Measurements from ENCODE around the gene SERBP1. TPM values are rescaled to one million over a fixed set of nuclear protein-coding genes. Genes with fewer than 3 reads are reported as not detected.
"Not testable (repeated sequence)": the region's sequence is repeated elsewhere in the genome, so short reads cannot be mapped to it uniquely, and the experiment has no call there.

SERBP1 gene
- total RNA-seq, 2 experiments from 2014 or later = 433 to 510 TPM

GRCh38 chr1:67408148-67408547, 22.1 kb downstream of the SERBP1 start:
- intact Hi-C loops (cut with DNase I, micrococcal nuclease) = loop anchor here (2.0 to 5.0 kb wide), 2 partner anchors 17 to 94 kb away; no protein-coding TSS in a partner anchor
- no peak overlapping the region for H3K4me3 Mint-ChIP-seq
- DNase-seq (no peak), ATAC-seq (no peak)
- H3K9me3 Mint-ChIP-seq (ENCODE audit: low read depth) = no peaks in the 10 kb centered on the region
- ChIA-PET CTCF (interaction anchor here (0.8 to 1.3 kb wide), 5 partner anchors 16 to 199 kb away, joined by 3 to 4 read pairs (median 3); no protein-coding TSS in a partner anchor), POLR2A (interaction anchor here (0.6 to 1.6 kb wide), 5 partner anchors 10 to 244 kb away, joined by 3 to 8 read pairs (median 3); no protein-coding TSS in a partner anchor)
- H3K4me1 Mint-ChIP-seq = peaks cover 16% of the 10 kb centered on the region
- H3K36me3 Mint-ChIP-seq (ENCODE audit: low read depth) = peaks cover 42% of the 10 kb centered on the region
- peak overlapping the region; percentile 59 for H3K27ac Mint-ChIP-seq
- H3K27me3 Mint-ChIP-seq = no peaks in the 10 kb centered on the region

DNA sequence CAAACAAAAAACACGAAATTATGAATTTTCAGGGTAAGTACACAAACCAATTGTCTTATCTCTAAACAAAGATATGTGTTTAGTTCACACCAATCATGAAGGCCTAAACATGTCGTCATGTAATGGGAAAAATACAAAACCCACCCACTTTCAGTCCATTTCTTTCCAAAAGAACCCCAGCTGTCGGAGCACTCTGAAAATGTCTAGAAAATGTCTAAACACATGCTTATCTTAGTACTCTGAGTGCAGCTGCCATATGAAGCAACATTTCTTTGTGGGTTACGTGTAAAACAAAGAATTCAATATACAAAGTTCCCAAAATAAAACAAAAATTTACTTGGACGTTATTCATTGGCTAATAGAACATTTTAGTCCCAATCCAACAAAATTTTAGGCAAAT, 22.7 kb downstream of the SERBP1 start:
- no peaks in the 10 kb centered on the region for H3K9me3 Mint-ChIP-seq (ENCODE audit: low read depth)
- no peak overlapping the region for H3K4me3 Mint-ChIP-seq
- no peaks in the 10 kb centered on the region for H3K27me3 Mint-ChIP-seq
- CTCF ChIA-PET = interaction anchor here (0.7 to 0.9 kb wide), 2 partner anchors 12 to 20 kb away, joined by 3 to 4 read pairs; no protein-coding TSS in a partner anchor
- no peak for DNase-seq
- peaks cover 39% of the 10 kb centered on the region for H3K36me3 Mint-ChIP-seq (ENCODE audit: low read depth)
- ATAC-seq = no peak
- intact Hi-C loops (cut with DNase I, micrococcal nuclease) = loop anchor here in 1 of 2 experiments (5.0 kb wide), 1 partner anchor 95 kb away; no protein-coding TSS in a partner anchor
- no peak overlapping the region for H3K27ac Mint-ChIP-seq
- peaks cover 16% of the 10 kb centered on the region for H3K4me1 Mint-ChIP-seq
- POLR2A ChIA-PET = no interaction called here

- CTCF ChIA-PET = interaction anchor here (0.8 kb wide), 1 partner anchor 192 kb away, joined by 5 read pairs; no protein-coding TSS in a partner anchor
- no peak for ATAC-seq
Measured at GRCh38 chr1:67405473-67406245, 24.5 kb downstream of the SERBP1 start.

DNA sequence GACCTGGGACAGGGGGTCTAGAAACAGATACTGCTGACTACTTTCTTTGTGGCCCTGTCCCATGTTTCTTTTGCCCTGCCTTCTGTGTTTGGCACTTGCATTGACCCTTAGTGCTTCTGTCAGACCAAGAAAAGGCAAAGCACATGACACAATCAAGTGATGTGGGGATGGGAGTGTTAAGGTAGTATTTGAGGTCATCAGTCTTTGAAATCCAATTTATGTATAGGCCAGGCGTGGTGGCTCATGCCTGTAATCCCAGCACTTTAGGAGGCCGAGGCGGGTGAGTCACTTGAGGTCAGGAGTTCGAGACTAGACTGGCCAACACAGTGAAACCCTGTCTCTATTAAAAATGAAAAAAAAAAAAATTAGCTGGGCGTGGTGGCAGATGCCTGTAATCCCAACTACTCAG, 26.0 kb downstream of the SERBP1 start:
- ATAC-seq (no peak), DNase-seq (no peak)
- Mint-ChIP-seq H3K9me3 (ENCODE audit: low read depth) (no peaks in the 10 kb centered on the region), H3K27ac (no peak overlapping the region), H3K27me3 (no peaks in the 10 kb centered on the region), H3K4me3 (no peak overlapping the region), H3K4me1 (peaks cover 19% of the 10 kb centered on the region), H3K36me3 (ENCODE audit: low read depth) (peaks cover 32% of the 10 kb centered on the region)
- ChIA-PET POLR2A (no interaction called here), CTCF (no interaction called here)
- intact Hi-C loops (cut with DNase I, micrococcal nuclease) = loop anchor here in 1 of 2 experiments (5.0 kb wide), 2 partner anchors 67 to 172 kb away; no protein-coding TSS in a partner anchor

More at GRCh38 chr1:67405473-67406245, 24.5 kb downstream of the SERBP1 start:
- Mint-ChIP-seq H3K36me3 (ENCODE audit: low read depth) (peaks cover 32% of the 10 kb centered on the region), H3K27ac (peak overlapping the region; percentile 23), H3K9me3 (ENCODE audit: low read depth) (no peaks in the 10 kb centered on the region), H3K4me1 (peaks cover 13% of the 10 kb centered on the region), H3K27me3 (no peaks in the 10 kb centered on the region), H3K4me3 (no peak overlapping the region)
- DNase-seq = no peak
- intact Hi-C loops (cut with DNase I, micrococcal nuclease) = loop anchor here in 1 of 2 experiments (5.0 kb wide), 1 partner anchor 97 kb away; no protein-coding TSS in a partner anchor
- POLR2A ChIA-PET = interaction anchor here (0.7 kb wide), 2 partner anchors 66 to 230 kb away, joined by 3 to 4 read pairs; no protein-coding TSS in a partner anchor

GRCh38 chr1:67401443-67401842, 28.8 kb downstream of the SERBP1 start:
- peaks cover 21% of the 10 kb centered on the region for H3K4me1 Mint-ChIP-seq
- POLR2A ChIA-PET = interaction anchor here (0.6 to 0.7 kb wide), 2 partner anchors 27 to 248 kb away, joined by 3 to 8 read pairs; no protein-coding TSS in a partner anchor

DNA sequence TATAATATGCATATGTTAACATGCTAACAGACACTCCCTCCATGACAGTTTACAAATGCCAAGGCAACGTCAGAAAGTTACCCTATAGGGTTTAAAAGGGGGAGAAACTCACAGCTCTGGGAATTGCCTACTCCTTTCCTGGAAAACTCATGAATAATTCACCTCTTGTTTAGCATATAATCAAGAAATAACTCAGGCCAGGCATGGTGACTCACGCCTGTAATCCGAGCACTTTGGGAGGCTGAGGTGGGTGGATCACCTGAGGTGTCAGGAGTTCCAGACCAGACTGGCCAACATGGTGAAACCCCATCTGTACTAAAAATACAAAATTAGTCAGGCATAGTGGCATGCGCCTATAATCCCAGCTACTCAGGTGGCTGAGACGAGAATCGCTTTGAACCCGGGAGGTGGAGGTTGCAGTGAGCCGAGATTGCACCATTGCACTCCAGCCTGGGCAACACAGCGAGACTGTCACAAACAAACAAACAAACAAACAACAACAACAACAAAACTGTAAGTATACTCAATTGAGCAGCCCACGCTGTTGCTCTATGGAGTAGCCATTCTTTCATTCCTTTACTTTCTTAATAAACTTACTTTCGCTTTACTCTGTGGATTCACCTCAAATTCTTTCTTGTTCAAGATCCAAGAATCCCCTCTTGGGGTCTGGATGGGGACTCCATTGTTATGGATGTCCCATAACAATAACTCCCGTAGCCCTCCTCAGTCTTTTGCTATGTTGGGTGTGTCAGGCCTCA, 30.0 kb downstream of the SERBP1 start:
- not testable (repeated sequence) for H3K4me3 Mint-ChIP-seq; H3K9me3 Mint-ChIP-seq (ENCODE audit: low read depth); H3K27me3 Mint-ChIP-seq
- ChIA-PET CTCF (interaction anchor here (0.6 to 0.7 kb wide), 2 partner anchors 102 to 114 kb away, joined by 3 read pairs; no protein-coding TSS in a partner anchor), POLR2A (interaction anchor here (0.6 to 0.9 kb wide), 3 partner anchors 9 to 60 kb away, joined by 3 to 4 read pairs (median 3); no protein-coding TSS in a partner anchor)
- peak overlapping the region; percentile 67 for H3K27ac Mint-ChIP-seq
- ATAC-seq (peak; percentile 78), DNase-seq (peak; percentile 83)
- H3K36me3 Mint-ChIP-seq (ENCODE audit: low read depth) = peaks cover 59% of the 10 kb centered on the region
- H3K4me1 Mint-ChIP-seq = peaks cover 21% of the 10 kb centered on the region
- intact Hi-C loops (cut with DNase I, micrococcal nuclease) = loop anchor here (1.0 to 5.0 kb wide), 3 partner anchors 63 to 168 kb away; no protein-coding TSS in a partner anchor

More at GRCh38 chr1:67401443-67401842, 28.8 kb downstream of the SERBP1 start:
- Mint-ChIP-seq H3K9me3 (ENCODE audit: low read depth) (no peaks in the 10 kb centered on the region), H3K36me3 (ENCODE audit: low read depth) (peaks cover 48% of the 10 kb centered on the region), H3K4me3 (no peak overlapping the region), H3K27me3 (no peaks in the 10 kb centered on the region), H3K27ac (no peak overlapping the region)
- ATAC-seq (no peak), DNase-seq (no peak)
- intact Hi-C loops (cut with DNase I, micrococcal nuclease) = loop anchor here in 1 of 2 experiments (5.0 kb wide), 2 partner anchors 64 to 169 kb away; no protein-coding TSS in a partner anchor
- CTCF ChIA-PET = interaction anchor here (0.9 to 1.4 kb wide), 2 partner anchors 99 to 159 kb away, joined by 3 to 5 read pairs; no protein-coding TSS in a partner anchor

DNA sequence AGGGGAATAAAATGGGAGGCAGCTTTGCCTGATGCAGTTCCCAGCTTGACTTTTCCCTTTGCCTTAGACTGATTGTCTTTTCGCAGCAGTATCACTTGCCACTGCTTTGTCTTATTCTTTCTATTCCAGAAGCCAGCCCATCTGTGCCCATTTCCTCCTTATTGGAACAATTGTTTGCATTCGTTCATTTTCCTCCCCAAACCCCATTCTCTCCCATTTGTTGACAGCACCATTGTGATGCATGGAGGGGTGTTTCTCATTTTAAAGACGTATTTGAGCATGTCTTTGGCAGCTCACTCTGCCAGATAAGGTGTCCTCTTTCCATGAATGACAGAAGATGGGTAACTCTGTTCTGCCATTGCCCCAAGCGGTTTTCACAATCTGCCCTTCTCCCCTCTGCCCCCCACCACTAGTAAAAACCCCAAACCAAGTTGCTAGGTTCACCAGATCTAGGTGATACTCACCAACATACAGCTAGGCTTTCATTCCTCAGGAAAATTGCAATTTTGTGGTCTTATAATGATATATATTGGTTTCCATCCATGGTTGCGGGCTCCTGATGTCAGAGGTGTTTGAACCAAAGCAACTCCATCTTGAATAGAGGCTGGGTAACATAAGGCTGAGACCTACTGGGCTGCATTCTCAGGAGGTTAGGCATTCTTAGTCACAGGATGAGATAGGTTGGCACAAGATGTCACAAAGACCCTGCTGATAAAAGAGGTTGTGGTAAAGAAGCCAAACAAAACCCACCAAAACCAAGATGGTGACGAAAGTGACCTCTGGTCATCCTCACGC, 30.8 kb downstream of the SERBP1 start:
- intact Hi-C loops (cut with DNase I, micrococcal nuclease) = no loop called here
- Mint-ChIP-seq H3K9me3 (ENCODE audit: low read depth) (no peaks in the 10 kb centered on the region), H3K27me3 (no peaks in the 10 kb centered on the region), H3K4me3 (no peak overlapping the region), H3K36me3 (ENCODE audit: low read depth) (peaks cover 58% of the 10 kb centered on the region), H3K4me1 (peaks cover 21% of the 10 kb centered on the region), H3K27ac (peak overlapping the region; percentile 43)
- DNase-seq (no peak), ATAC-seq (peak; percentile 13)
- ChIA-PET CTCF (interaction anchor here (0.6 to 1.0 kb wide), 3 partner anchors 52 to 114 kb away, joined by 3 read pairs; no protein-coding TSS in a partner anchor), POLR2A (interaction anchor here (0.6 to 1.9 kb wide), 6 partner anchors 9 to 217 kb away, joined by 3 to 6 read pairs (median 4); no protein-coding TSS in a partner anchor)

- Mint-ChIP-seq H3K36me3 (ENCODE audit: low read depth) (peaks cover 75% of the 10 kb centered on the region), H3K4me3 (no peak overlapping the region), H3K9me3 (ENCODE audit: low read depth) (no peaks in the 10 kb centered on the region), H3K27ac (no peak overlapping the region), H3K4me1 (peaks cover 16% of the 10 kb centered on the region), H3K27me3 (no peaks in the 10 kb centered on the region)
- no peak for DNase-seq
- POLR2A ChIA-PET = interaction anchor here (0.6 to 1.0 kb wide), 2 partner anchors 14 to 62 kb away, joined by 3 to 4 read pairs; no protein-coding TSS in a partner anchor
- ATAC-seq = no peak
- CTCF ChIA-PET = interaction anchor here (0.8 kb wide), 1 partner anchor 104 kb away, joined by 3 read pairs; no protein-coding TSS in a partner anchor
- intact Hi-C loops (cut with DNase I, micrococcal nuclease) = no loop called here
Measured at GRCh38 chr1:67394548-67394947, 35.7 kb downstream of the SERBP1 start.

DNA sequence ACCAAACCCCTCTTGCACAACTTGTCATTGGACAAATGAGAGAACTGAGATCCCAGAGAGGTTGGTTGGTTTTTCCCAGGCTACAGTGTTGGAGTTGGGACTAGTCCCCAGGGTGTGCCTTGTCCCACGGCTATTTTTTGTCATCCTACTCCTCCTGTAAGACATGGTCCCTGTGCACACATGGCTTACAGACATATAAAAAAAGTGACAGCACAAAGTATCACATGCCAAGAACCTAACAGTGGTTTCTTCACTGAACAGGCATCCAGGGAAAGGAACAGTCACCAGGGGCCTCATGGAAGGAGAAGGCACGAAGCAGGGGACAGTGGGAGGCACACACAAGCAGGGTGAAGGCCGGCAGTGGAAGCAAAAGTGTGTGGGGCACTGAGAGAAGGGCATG, 36.5 kb downstream of the SERBP1 start:
- H3K27me3 Mint-ChIP-seq = no peaks in the 10 kb centered on the region
- ChIA-PET POLR2A (no interaction called here), CTCF (interaction anchor here (1.2 kb wide), 1 partner anchor 109 kb away, joined by 5 read pairs; no protein-coding TSS in a partner anchor)

GRCh38 chr1:67393240-67393639, 37.0 kb downstream of the SERBP1 start:
- H3K36me3 Mint-ChIP-seq (ENCODE audit: low read depth) = peaks cover 66% of the 10 kb centered on the region
- H3K4me1 Mint-ChIP-seq = peaks cover 8% of the 10 kb centered on the region
- ATAC-seq (no peak), DNase-seq (no peak)
- intact Hi-C loops (cut with DNase I, micrococcal nuclease) = no loop called here
- H3K27me3 Mint-ChIP-seq = no peaks in the 10 kb centered on the region
- no peak overlapping the region for H3K27ac Mint-ChIP-seq
- POLR2A ChIA-PET = interaction anchor here (0.6 to 0.7 kb wide), 2 partner anchors 128 to 179 kb away, joined by 3 to 4 read pairs; no protein-coding TSS in a partner anchor
- no peaks in the 10 kb centered on the region for H3K9me3 Mint-ChIP-seq (ENCODE audit: low read depth)
- CTCF ChIA-PET = interaction anchor here (1.2 kb wide), 1 partner anchor 109 kb away, joined by 5 read pairs; no protein-coding TSS in a partner anchor
- H3K4me3 Mint-ChIP-seq = no peak overlapping the region

More for the DNA sequence above, 36.5 kb downstream of the SERBP1 start:
- no peaks in the 10 kb centered on the region for H3K9me3 Mint-ChIP-seq (ENCODE audit: low read depth)
- H3K4me1 Mint-ChIP-seq = peaks cover 8% of the 10 kb centered on the region
- intact Hi-C loops (cut with DNase I, micrococcal nuclease) = no loop called here
- ATAC-seq = no peak
- peaks cover 71% of the 10 kb centered on the region for H3K36me3 Mint-ChIP-seq (ENCODE audit: low read depth)
- H3K4me3 Mint-ChIP-seq = no peak overlapping the region
- no peak for DNase-seq
- H3K27ac Mint-ChIP-seq = no peak overlapping the region

Data from activated CD4-positive, alpha-beta T cell treated with anti-CD3 and anti-CD28 coated beads for 36 hours (primary cell).